ENCODE measurements around the gene ELP6.

The ELP6 gene

DNA sequence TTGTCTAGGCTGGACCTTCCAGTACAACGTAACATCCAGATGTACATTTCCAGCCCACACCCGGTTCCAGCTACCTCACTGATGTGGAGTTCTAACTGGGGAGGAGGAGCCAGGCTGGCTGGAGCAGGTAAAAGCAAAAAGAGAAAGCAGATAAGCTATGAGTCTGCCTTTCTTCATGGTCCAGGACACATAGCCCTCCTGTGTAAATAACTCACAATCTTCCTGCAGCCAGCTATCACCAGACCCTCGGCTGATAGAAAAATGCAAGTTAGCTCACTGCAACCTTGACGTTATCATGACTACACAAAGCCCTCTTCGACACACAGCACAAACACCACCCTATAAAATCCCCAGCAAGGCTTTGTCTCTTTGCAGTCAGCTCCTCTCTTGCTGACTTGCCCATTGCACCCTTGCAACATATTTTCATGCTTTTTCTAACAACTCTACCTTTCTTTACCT is 20.5 kb upstream of the ELP6 start:
- TF ChIP-seq, protein P1, sequence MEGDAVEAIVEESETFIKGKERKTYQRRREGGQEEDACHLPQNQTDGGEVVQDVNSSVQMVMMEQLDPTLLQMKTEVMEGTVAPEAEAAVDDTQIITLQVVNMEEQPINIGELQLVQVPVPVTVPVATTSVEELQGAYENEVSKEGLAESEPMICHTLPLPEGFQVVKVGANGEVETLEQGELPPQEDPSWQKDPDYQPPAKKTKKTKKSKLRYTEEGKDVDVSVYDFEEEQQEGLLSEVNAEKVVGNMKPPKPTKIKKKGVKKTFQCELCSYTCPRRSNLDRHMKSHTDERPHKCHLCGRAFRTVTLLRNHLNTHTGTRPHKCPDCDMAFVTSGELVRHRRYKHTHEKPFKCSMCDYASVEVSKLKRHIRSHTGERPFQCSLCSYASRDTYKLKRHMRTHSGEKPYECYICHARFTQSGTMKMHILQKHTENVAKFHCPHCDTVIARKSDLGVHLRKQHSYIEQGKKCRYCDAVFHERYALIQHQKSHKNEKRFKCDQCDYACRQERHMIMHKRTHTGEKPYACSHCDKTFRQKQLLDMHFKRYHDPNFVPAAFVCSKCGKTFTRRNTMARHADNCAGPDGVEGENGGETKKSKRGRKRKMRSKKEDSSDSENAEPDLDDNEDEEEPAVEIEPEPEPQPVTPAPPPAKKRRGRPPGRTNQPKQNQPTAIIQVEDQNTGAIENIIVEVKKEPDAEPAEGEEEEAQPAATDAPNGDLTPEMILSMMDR (IDR thresholded peaks at IDR 0.05; ENCODE audit: low read length): no peak
- no peak for TF ChIP-seq EZH2 (IDR thresholded peaks at IDR 0.05; ENCODE audit: borderline replicate concordance, low read length)
- Histone ChIP-seq H3K4me3 (ENCODE audit: low read depth, low read length, poor library complexity, severe bottlenecking) (no peak overlapping the region), H3K27me3 (ENCODE audit: insufficient read depth, low read length) (0 out of 2 replicates have a peak, but pooled peaks cover 3% of the 10 kb centered on the region), H3K27ac (ENCODE audit: low read depth, low read length, poor library complexity, severe bottlenecking) (no peak overlapping the region), H3K9me2 (ENCODE audit: low read depth, low read length) (no peaks in the 10 kb centered on the region), H4K20me1 (ENCODE audit: insufficient read depth, low read length) (no peaks in the 10 kb centered on the region), H3K36me3 (ENCODE audit: insufficient read depth, low read length) (no peaks in the 10 kb centered on the region), H2AFZ (ENCODE audit: low read length) (no peak overlapping the region), H3K79me2 (ENCODE audit: insufficient read depth, low read length) (no peaks in the 10 kb centered on the region), H3K4me2 (ENCODE audit: low read length) (no peak overlapping the region), H3K9me3 (ENCODE audit: low read length) (no peaks in the 10 kb centered on the region), H3K4me1 (ENCODE audit: insufficient read depth, low read length, severe bottlenecking) (no peaks in the 10 kb centered on the region), H3F3A (ENCODE audit: insufficient read depth, low read length) (no peaks in the 10 kb centered on the region), H3K9ac (ENCODE audit: low read length) (no peak overlapping the region)

GRCh38 chr3:47533481-47533880 is 20.0 kb upstream of the ELP6 start:
- H3K36me3 ChIP-seq (ENCODE audit: insufficient read depth, low read length): no peaks in the 10 kb centered on the region
- no peaks in the 10 kb centered on the region for H4K20me1 ChIP-seq (ENCODE audit: insufficient read depth, low read length)
- no peaks in the 10 kb centered on the region for H3F3A ChIP-seq (ENCODE audit: insufficient read depth, low read length)
- no peaks in the 10 kb centered on the region for H3K79me2 ChIP-seq (ENCODE audit: insufficient read depth, low read length)
- no peak overlapping the region for H3K27ac ChIP-seq (ENCODE audit: low read depth, low read length, poor library complexity, severe bottlenecking)
- no peak overlapping the region for H3K4me3 ChIP-seq (ENCODE audit: low read depth, low read length, poor library complexity, severe bottlenecking)
- H3K4me1 ChIP-seq (ENCODE audit: insufficient read depth, low read length, severe bottlenecking): no peaks in the 10 kb centered on the region
- 0 out of 2 replicates have a peak, but pooled peaks cover 3% of the 10 kb centered on the region for H3K27me3 ChIP-seq (ENCODE audit: insufficient read depth, low read length)
- H3K9ac ChIP-seq (ENCODE audit: low read length): no peak overlapping the region
- H3K9me2 ChIP-seq (ENCODE audit: low read depth, low read length): no peaks in the 10 kb centered on the region
- H2AFZ ChIP-seq (ENCODE audit: low read length): no peak overlapping the region
- TF ChIP-seq, protein P1 (IDR thresholded peaks at IDR 0.05; ENCODE audit: low read length): no peak
- no peak for TF ChIP-seq EZH2 (IDR thresholded peaks at IDR 0.05; ENCODE audit: borderline replicate concordance, low read length)
- H3K9me3 ChIP-seq (ENCODE audit: low read length): no peaks in the 10 kb centered on the region
- no peak overlapping the region for H3K4me2 ChIP-seq (ENCODE audit: low read length)

DNA sequence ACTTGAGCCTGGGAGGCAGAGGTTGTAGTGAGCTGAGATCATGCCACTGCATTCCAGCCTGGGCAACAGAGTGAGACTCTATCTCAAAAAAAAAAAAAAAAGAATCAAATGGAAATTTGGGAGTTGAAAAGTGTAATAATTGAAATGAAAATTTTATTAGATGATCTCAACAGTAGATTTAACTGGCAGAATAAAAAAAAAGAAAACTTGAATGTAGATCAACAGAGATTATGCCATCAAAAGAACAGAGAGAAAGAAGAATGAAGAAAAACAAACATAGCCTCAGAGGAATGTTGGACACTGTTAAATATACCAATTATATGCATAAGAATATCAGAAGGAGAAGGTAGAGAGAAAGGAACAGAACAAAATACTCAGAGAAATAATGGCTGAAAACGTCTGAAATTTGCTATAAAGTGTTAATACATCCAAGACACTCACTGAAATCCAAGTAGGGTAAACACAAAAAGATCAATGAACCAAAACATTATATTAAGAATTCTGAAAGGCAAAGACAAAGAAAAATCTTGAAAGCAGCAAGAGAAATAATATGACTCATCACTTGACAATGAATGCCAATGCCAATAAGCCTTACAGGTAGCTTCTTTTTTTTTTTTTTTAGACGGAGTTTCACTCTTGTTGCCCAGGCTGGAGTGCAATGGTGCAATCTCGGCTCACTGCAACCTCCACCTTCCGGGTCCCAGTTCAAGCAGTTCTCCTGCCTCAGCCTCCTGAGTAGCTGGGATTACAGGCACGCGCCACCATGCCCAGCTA is 14.6 kb upstream of the ELP6 start:
- H3K27me3 ChIP-seq (ENCODE audit: insufficient read depth, low read length): no peaks in the 10 kb centered on the region
- no peak overlapping the region for H3K9ac ChIP-seq (ENCODE audit: low read length)
- no peaks in the 10 kb centered on the region for H4K20me1 ChIP-seq (ENCODE audit: insufficient read depth, low read length)
- no peak overlapping the region for H3K27ac ChIP-seq (ENCODE audit: low read depth, low read length, poor library complexity, severe bottlenecking)
- H3K4me1 ChIP-seq (ENCODE audit: insufficient read depth, low read length, severe bottlenecking): no peaks in the 10 kb centered on the region
- H3K79me2 ChIP-seq (ENCODE audit: insufficient read depth, low read length): no peaks in the 10 kb centered on the region
- H3K36me3 ChIP-seq (ENCODE audit: insufficient read depth, low read length): no peaks in the 10 kb centered on the region
- H3F3A ChIP-seq (ENCODE audit: insufficient read depth, low read length): no peaks in the 10 kb centered on the region
- no peak overlapping the region for H2AFZ ChIP-seq (ENCODE audit: low read length)
- H3K4me2 ChIP-seq (ENCODE audit: low read length): no peak overlapping the region
- TF ChIP-seq EZH2 (IDR thresholded peaks at IDR 0.05; ENCODE audit: borderline replicate concordance, low read length): no peak
- TF ChIP-seq, protein P1 (IDR thresholded peaks at IDR 0.05; ENCODE audit: low read length): no peak
- no peaks in the 10 kb centered on the region for H3K9me2 ChIP-seq (ENCODE audit: low read depth, low read length)
- H3K9me3 ChIP-seq (ENCODE audit: low read length): no peaks in the 10 kb centered on the region
- no peak overlapping the region for H3K4me3 ChIP-seq (ENCODE audit: low read depth, low read length, poor library complexity, severe bottlenecking)
